HG02571 (cell line): ENCODE measurements around the gene HDAC1.

Source experiments
- ATAC-seq: cut with Tn5 transposase; IDR thresholded peaks from one replicate; pipeline ENCODE4 v1.9.1; 2021; ENCODE audit warnings: mild to moderate bottlenecking, moderate library complexity; ENCODE audit not compliant: unreplicated experiment

The HDAC1 gene

DNA sequence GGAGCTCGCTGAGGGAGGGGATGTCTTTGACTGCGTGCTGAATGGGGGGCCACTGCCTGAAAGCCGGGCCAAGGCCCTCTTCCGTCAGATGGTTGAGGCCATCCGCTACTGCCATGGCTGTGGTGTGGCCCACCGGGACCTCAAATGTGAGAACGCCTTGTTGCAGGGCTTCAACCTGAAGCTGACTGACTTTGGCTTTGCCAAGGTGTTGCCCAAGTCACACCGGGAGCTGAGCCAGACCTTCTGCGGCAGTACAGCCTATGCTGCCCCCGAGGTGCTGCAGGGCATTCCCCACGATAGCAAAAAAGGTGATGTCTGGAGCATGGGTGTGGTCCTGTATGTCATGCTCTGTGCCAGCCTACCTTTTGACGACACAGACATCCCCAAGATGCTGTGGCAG lies 71.8 kb downstream of the HDAC1 start:
- ATAC-seq = no peak

DNA sequence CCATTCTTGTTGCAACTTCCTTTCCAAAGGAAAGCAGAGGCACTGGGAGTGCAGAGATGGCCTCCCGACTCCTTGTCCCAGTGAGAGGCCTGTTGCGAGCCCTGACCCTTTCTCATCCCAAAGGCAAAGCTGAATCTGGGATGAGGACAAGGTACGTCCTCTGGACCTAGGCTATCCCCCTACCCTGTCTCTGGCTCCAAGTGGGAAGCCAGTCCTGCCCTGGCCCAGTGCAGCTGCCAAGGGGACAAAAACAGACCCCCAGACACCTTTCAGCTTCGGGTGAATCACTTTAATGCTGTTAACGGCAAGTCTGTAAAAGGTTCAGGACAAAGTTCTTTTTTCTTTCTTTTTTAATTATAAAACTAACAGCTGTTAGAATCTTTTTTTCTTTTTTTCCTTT lies 73.0 kb downstream of the HDAC1 start:
- ATAC-seq = no peak

DNA sequence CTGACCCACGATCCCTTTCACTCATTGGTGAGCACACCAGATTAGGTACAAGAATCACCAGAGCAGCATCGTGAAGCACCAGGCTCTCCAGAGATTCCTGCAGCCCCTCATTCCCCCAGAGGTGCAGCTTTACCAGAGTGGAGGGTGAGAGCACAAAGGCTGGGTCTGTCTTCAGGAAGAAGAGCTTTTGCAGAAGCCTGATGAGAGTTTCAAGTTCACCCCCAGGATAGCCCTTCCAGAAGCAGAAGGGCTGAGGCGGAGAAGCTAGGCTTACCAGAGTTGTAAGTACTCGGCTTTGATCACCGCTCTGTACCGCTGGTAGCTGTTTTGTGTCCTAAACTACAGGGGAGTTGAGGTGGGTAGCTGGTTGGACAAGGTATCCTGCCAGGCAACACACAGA lies 73.6 kb downstream of the HDAC1 start:
- no peak for ATAC-seq

DNA sequence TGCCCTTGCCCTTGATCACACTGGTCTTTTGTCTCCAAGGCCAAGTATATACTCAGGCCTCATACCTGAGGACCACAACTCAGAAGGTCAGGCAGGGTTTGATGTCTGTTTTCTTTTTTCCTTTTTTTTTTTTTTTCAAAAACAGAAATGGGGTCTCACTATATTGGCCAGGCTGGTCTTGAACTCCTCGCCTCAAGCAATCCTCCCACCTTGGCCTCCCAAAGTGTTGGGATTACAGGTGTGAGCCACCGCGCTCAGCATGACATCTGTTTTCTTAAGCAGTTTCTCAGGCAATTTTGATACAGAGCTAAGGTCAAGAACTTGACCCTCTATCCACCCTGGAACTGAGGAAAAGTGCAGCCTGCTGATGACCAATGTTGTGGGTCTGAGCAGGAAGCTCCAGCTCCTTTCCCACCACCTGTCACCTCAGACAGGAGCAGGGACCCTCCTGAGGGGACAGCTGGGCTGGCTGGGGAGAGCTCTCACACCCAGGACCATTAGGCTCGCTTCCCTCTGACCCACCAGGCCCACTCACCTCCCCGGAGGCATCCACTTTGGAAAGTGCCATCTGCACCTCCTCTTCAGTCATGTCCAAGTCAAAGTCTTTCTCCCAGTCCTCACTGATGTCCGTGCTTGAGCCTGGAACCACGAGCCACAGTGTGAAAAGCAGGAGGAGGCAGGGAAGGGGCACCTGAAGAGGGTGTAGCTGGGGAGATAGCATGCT lies 76.2 kb downstream of the HDAC1 start:
- ATAC-seq = no peak

DNA sequence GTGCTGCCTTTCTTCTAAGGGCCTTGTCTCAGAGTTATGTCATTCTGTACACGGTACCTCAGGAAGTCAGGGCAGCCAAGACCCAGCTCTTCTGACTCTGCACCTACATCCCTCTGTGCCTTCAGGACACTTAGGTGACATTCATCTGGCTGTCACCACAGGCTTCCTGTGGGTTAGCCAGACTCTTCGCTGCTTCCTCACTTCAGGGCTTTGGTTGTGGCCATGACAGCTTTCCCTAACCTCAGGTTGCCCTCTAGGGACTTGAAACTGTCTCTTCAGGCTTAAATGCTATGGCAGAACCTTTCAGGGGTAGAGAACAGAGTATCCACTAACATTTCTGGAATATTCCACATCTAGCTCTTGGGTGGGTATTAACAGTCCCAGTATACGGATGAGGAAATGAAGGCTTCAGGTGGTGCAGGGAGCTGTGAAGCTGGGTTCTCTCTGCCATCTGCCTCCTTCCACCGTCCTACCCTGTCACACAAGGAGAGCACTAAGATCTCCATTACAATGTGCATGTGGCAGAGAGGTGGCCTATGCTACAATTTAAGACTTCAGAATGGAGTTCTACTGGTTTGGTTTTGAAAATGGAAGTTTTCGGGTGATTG lies 80.4 kb downstream of the HDAC1 start:
- ATAC-seq = no peak

DNA sequence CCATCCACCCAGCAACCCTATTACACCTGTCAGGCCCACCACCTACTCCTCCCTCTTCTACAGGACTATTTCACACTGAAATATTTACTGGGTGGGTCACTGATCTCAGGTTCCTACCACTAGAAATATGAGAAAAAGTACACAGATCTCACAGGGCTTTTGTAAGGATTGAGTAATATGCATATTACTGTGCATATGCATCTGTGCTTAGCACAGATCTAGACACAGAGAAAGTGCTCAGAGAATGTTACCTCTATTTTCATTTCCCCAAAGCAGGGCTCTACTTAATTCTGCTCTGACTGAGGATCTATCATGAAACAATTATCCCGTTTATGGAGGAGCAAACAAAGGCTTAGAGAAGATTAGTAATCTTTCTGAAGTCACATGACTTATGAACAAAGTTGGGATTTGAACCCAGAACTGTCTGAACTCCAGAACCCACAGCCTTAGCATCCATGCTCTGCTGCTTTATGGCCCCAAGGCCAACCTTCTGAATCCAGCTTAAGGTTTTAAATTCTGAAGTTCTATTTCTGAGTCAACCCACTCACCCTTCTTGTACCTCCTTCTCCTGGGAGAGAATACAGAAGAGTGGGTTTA lies 82.2 kb downstream of the HDAC1 start:
- no peak for ATAC-seq

DNA sequence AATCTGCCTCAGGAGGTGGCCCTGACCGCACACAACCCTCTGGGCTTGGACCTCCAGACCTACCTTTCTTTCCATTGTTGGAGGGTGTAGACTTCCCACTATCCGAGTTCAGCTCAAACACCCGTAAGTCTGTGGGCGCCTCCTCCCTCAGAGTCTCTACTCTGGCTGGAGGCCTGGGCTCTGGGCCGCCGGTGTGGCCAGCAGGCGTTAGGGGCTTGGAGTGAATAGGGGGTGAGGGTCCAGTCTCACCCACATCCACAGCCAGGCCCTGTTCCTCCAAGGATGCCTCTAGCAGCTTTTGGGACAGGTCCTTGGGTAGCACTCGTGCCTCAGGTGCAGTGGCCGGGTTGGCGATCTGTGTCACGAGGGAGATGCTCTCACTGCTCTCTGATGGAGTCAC lies 84.3 kb downstream of the HDAC1 start:
- ATAC-seq = no peak

DNA sequence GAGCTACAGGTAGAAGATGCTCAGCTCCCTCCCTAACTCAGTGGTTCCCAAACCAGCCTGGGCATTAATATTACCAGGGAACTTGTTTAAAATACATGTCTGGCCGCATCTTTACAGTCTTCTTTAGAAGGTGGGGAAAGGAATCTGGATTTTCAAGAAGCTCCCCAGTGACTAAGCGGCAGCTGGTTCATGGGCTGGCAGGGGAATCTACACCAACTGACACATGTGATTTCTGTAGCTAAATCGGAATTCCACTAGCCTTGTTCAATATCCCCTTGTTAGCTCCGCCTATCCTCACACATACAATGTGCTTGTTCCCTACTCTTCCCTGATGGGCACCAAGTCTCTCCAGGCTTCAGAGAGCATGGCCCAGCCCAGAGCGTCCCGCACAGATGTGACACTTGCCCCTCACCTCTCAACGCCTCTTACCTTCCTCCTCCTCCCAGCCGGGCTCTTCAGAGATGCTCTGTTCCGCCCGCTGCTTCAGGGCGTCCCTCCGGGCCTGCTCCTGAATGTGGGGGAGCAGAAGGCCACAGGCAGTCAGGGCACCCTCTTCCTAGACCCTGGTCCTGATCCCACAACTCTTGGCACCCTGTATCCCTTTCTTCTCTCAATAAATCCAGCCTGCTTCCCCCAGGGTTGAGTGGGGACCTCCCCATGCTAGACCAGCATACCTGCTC lies 85.8 kb downstream of the HDAC1 start:
- ATAC-seq = no peak

DNA sequence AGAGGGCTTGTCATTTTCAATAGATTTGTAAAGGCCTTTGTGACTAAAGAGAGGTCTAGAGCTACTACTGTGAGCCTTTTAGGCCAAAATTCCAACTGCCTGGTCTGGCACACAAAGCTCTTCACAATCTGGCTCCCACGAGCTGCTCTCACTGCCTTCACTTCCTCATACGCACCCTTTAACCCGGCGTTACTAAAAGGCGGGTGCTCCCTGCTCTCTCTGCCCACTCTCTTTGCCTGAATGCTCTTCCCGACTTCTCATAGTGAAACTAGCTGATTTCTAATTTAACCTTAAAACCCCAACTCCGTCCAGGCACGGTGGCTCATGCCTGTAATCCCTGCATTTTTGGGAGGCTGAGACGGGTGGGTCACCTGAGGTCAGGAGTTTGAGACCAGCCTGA lies 88.2 kb downstream of the HDAC1 start:
- ATAC-seq = no peak
